ENCODE measurements around the gene AIDA.

- TF ChIP-seq CTCF (conservative IDR thresholded peaks at IDR 0.05; ENCODE audit: low read depth, low read length) (no peak), EZH2 (IDR thresholded peaks at IDR 0.05; ENCODE audit: low read length, unreplicated experiment) (no peak)
Observed at GRCh38 chr1:222622765-222623164, 89.5 kb downstream of the AIDA start.
